K562 (cell line): ENCODE results near the gene NOP16. TPM values are rescaled to one million over a fixed set of nuclear protein-coding genes. Genes with fewer than 3 reads are reported as not detected.

Experiments used
- ATF3 ChIP-seq, 2 experiments: fragments of 450-650 bp in 1 of 2; sonication (generic) in 1 of 2; formaldehyde crosslinking in 1 of 2; IDR thresholded peaks in 1 of 2; conservative IDR thresholded peaks in 1 of 2; 2 replicates each; pipeline versions ENCODE4 v1.6.1 to v1.8.1; 2016 to 2023; ENCODE audit warnings: mild to moderate bottlenecking in 2 of 2, moderate library complexity in 2 of 2, inconsistent platforms in 1 of 2, missing genetic modification reagents in 1 of 2
- GTF2B ChIP-seq: IDR thresholded peaks from 2 replicates; pipeline ENCODE4 v1.6.1; 2011; ENCODE audit not compliant: insufficient read length; ENCODE audit errors: extremely low read depth
- HES1 ChIP-seq: fragments of 450-650 bp; IDR thresholded peaks from 2 replicates; pipeline ENCODE4 v1.6.1; 2016; ENCODE audit warnings: low read depth, mild to moderate bottlenecking, moderate library complexity
- HLTF ChIP-seq: fragments of 450-650 bp; IDR thresholded peaks from 2 replicates; pipeline ENCODE4 v1.6.1; 2016
- KAT7 ChIP-seq: sonication (generic); formaldehyde crosslinking; IDR thresholded peaks from 2 replicates; pipeline ENCODE4 v1.8.0; 2022; ENCODE audit warnings: missing genetic modification reagents, mild to moderate bottlenecking, borderline replicate concordance
- MTA1 ChIP-seq: fragments of 450-650 bp; IDR thresholded peaks from 2 replicates; pipeline ENCODE4 v1.6.1; 2017; ENCODE audit warnings: borderline replicate concordance
- POLR2H ChIP-seq: IDR thresholded peaks from 2 replicates; pipeline ENCODE4 v1.6.1; 2016; ENCODE audit warnings: missing genetic modification characterization, low read depth, mild to moderate bottlenecking, control low read depth, missing compliant biosample characterization, moderate library complexity
- RCOR1 ChIP-seq, 2 experiments: IDR thresholded peaks; 2 replicates each; pipeline ENCODE4 v1.6.1; 2012; ENCODE audit warnings: low read depth in 2 of 2, low read length in 2 of 2, borderline replicate concordance in 1 of 2, improper control_type of control experiment in 1 of 2
- REST ChIP-seq, 2 experiments: fragments of 450-650 bp; formaldehyde crosslinking in 1 of 2; IDR thresholded peaks; 2 replicates each; pipeline versions ENCODE4 v1.4.0 to v1.6.1; 2014 to 2020; ENCODE audit warnings: mild to moderate bottlenecking in 2 of 2, borderline replicate concordance in 1 of 2, low read depth in 1 of 2
- SLC30A9 ChIP-seq: fragments of 250-450 bp; sonication (Bioruptor Pico); IDR thresholded peaks from 2 replicates; pipeline ENCODE4 v1.8.0; 2022; ENCODE audit warnings: mild to moderate bottlenecking, moderate library complexity
- SRSF9 ChIP-seq: fragments of 200-400 bp; formaldehyde crosslinking; IDR thresholded peaks from 2 replicates; pipeline ENCODE4 v1.6.1; 2017; ENCODE audit warnings: low read depth, low read length, borderline replicate concordance
- ZNF232 ChIP-seq: sonication (generic); formaldehyde crosslinking; IDR thresholded peaks from 2 replicates; pipeline ENCODE4 v1.8.0; 2022; ENCODE audit warnings: mild to moderate bottlenecking, missing genetic modification reagents
- ZNF76 ChIP-seq: fragments of 250-450 bp; sonication (Bioruptor Pico); IDR thresholded peaks from 2 replicates; pipeline ENCODE4 v1.4.0; 2020; ENCODE audit warnings: mild to moderate bottlenecking, moderate library complexity, borderline replicate concordance
- polyA plus RNA-seq, 8 experiments: library from polyadenylated mRNA; depleted of rRNA in 4 of 8; stranded (reverse) in 5 of 8; unstranded in 3 of 8; fragments of >200 nt; fragmentation: Nextera tagmentation in 2 of 8; fragmentation: Illumina TruSeq in 1 of 8; extraction: Ambion mirVana in 2 of 8; extraction: Trizol in 1 of 8; gene quantifications; 2 replicates each; pipeline versions ENCODE4 v1.2.1 to v1.2.3, GENCODE V29; 2011 to 2014; ENCODE audit warnings: inconsistent platforms in 1 of 8, missing spikeins in 1 of 8
- total RNA-seq, 7 experiments: library from RNA; depleted of rRNA in 6 of 7; stranded (reverse); fragments of >200 nt in 6 of 7; fragmentation: Illumina TruSeq in 2 of 7; extraction: Trizol in 2 of 7; gene quantifications; 2 replicates each; pipeline versions ENCODE4 v1.2.1 to v1.2.3, GENCODE V29; 2011 to 2021; ENCODE audit warnings: low replicate concordance in 1 of 7
- TF ChIP-seq, protein P1 (sequence below): fragments of 450-650 bp; formaldehyde crosslinking; IDR thresholded peaks from 2 replicates; pipeline ENCODE4 v1.4.0; 2022; ENCODE audit warnings: missing genetic modification characterization

Gene NOP16
- total and polyA plus RNA-seq, 9 of the 15 experiments (the other 6 are each of a cell fraction or from before 2014, with no cell fraction given): 92.5 to 342 (median 148) TPM

DNA sequence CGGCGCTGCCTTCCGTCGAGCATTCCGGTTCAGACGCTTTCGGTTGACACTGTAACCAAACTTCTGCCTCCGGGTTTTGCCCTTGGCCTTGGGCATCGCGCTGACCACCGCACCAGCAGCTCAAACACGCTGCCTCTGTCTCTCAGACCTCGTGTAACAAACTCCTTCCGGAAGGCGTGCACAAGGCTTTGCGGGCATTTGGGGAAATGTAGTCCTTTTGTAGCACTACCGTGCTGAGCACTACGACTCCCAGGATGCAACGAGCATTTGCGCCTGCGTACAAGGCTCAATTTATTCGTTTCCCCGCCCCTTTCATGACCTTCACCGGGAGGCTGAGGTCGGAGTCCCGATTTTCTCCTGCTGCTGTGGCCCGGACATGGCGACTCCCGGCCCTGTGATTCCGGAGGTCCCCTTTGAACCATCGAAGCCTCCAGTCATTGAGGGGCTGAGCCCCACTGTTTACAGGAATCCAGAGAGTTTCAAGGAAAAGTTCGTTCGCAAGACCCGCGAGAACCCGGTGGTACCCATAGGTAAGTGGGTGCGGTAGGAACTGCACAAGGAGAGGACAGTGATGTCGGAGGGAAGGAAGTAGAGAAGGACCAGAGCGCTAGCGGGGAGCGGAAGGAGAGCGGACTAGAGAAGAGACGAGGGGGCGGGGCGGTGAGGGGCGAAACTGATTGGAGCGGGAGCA is at the start of gene NOP16, which contains the start of gene HIGD2A (continued):
- TF ChIP-seq REST (IDR thresholded peaks at IDR 0.05; ENCODE audit: borderline replicate concordance) (no peak), REST (CRISPR knock-in tag; IDR thresholded peaks at IDR 0.05; ENCODE audit: low read depth) (no peak), RCOR1 (IDR thresholded peaks at IDR 0.05; ENCODE audit: borderline replicate concordance in 1 of 2, low read depth in 2 of 2, low read length in 2 of 2) (0 out of 4 replicates have a peak, but pooled peaks of 1 of the 2 experiments have one; percentile 42), SRSF9 (no peak), POLR2H (peak; percentile 93), ATF3 (IDR thresholded peaks at IDR 0.05) (no peak), ATF3 (CRISPR knock-in tag; conservative IDR thresholded peaks at IDR 0.05) (peak; percentile 89), HES1 (no peak), ZNF232 (0 out of 2 replicates have a peak, but pooled peaks have one; percentile 6), GTF2B (no peak), MTA1 (peak; percentile 66; the same call in 1 of the 2 replicates), SLC30A9 (no peak), ZNF76 (CRISPR knock-in tag) (no peak), HLTF (peak; percentile 93), KAT7 (CRISPR knock-in tag) (peak; percentile 94; the same call in 1 of the 2 replicates)
- TF ChIP-seq, protein P1, sequence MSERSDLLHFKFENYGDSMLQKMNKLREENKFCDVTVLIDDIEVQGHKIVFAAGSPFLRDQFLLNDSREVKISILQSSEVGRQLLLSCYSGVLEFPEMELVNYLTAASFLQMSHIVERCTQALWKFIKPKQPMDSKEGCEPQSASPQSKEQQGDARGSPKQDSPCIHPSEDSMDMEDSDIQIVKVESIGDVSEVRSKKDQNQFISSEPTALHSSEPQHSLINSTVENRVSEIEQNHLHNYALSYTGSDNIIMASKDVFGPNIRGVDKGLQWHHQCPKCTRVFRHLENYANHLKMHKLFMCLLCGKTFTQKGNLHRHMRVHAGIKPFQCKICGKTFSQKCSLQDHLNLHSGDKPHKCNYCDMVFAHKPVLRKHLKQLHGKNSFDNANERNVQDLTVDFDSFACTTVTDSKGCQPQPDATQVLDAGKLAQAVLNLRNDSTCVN: peak; percentile 89; the same call in 1 of the 2 replicates
